ENCODE results near the gene ARMC12.
"Not testable (repeated sequence)": the region's sequence is repeated elsewhere in the genome, so short reads cannot be mapped to it uniquely, and the experiment has no call there.

The ARMC12 gene

DNA sequence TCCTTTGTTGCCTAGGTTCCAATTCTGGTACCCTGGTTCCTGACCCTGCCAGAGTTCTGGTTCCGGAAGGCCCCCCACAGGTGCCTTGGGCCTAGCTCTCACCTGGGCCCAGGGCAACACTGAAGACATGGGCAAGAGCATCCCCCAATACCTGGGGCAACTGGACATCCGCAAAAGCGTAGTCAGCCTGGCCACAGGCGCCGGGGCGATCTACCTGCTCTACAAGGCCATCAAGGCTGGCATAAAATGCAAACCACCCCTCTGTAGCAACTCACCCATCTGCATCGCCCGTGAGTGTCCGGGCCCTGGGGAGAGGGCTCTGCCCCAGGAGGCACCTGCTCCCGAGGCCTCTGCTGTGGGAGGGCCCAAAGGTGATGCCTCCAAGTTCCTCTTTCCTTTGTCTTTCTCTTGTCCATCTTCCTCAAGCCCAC lies at the start of gene ARMC12:
Gene ARMC12, plus strand, starts transcription at position 51 of the 431 bp plus-strand sequence. Its CDS starts 77 bp downstream, at position 128.
- DNase-seq (ENCODE audit: low read depth in 2 of 2) = no peak

- DNase-seq (ENCODE audit: low read depth in 2 of 2) = peak in 1 of 2 donors; percentile 33
Observed at GRCh38 chr6:35687658-35688604, 48.9 kb upstream of the ARMC12 start.

DNA sequence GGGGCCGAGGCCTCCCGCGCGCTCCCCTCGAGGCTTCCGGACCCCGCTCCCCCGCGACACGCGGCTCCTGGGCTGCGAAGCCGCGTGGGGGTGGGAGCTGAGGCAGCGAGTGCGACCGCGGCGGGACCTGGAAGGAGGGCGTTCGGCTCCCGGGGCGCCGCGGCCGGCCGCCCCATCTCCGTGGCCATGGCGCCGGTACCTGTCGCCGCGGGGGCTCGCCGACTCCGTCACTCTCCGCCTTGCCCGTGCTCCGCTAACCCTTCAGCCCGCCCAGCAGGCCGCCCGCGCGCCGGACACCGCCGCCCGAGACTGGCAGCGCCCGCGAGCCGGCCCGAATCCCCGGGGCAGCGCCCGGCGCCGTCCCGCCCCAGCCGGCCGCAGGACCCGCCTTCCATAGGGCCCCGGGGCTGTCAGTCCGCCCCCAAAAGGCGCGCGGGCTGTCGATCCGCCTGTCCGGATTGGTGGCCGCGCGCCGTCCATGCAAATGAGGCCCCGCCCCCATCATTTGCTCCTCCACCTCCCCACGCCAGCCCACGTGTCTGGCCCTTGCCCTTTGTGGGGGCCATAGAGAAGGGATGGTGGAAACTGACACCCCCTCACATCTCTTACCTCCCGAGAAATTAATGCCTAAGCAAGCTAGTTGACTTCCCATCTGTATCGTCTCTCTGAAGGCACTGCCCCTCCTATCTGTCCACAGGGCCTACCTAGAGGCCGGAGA lies 48.1 kb upstream of the ARMC12 start, which contains the start of gene FKBP5:
Gene FKBP5, minus strand, starts transcription at position 311 of the 718 bp plus-strand sequence. CDS start 46,091 bp downstream, outside the sequence.
- peak; percentile 79 to 90 for DNase-seq (ENCODE audit: low read depth in 2 of 2)

- DNase-seq (ENCODE audit: low read depth in 2 of 2) = not testable (repeated sequence)
Observed at GRCh38 chr6:35690006-35690405, 46.8 kb upstream of the ARMC12 start.

DNA sequence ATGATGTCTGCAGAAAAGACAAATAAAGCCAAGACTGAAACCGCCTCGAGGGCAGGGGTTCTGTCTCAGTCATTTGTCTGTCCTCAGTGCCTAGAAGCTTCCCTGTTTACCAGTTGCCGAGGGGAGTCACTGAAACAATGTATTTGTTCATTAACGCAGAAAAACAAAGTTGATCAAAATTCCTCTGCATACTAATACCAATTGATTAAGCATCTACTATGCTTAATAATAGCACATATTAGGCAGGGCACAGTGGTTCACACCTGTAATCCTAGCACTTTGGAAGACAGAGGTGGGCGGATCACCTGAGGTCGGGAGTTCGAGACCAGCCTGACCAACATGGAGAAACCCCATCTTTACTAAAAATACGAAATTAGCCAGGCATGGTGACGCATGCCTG lies 46.3 kb upstream of the ARMC12 start:
- DNase-seq (ENCODE audit: low read depth in 2 of 2) = no peak

DNA sequence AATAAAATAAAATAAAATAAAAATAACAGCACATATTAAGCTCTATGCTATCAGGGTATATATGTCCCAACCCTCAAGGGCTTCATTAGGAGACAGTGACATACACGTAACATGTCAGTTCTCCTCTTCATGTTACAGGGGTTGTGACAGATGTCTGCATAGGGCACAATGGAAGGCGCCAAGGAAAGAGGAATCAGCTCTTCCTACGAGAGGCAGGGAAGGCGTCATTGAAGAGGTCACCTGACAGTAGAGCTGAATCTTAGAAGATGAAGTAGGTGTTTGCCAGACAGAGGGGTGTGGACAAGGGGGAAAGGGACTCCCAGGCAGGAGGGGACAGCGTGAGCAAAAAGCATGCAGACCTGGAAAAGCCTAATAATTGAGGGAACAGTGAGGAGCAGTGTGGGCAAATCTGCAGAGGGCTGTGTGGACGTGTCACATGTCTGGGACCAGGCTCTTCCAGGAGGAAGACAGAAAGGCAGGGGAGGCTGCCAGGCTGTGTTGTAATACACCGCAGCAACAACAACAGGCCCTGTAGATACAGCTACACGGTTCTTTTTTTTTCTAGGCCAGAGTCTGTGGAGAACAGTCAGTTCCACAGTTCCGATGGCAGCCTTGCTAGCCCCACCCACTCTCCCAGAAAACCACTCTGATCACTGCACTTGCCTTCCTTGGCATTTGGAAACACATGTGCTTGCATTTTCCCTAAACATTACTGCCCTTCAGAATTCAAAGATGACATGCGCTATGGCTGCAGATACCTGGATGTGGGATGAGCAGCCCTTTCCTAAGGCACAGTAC lies 45.6 kb upstream of the ARMC12 start:
- DNase-seq (ENCODE audit: low read depth in 2 of 2) = no peak

- no peak for DNase-seq (ENCODE audit: low read depth in 2 of 2)
Observed at GRCh38 chr6:35694462-35694861, 42.4 kb upstream of the ARMC12 start.

- DNase-seq (ENCODE audit: low read depth in 2 of 2) = not testable (repeated sequence)
Observed at GRCh38 chr6:35698430-35698829, 38.4 kb upstream of the ARMC12 start.

DNA sequence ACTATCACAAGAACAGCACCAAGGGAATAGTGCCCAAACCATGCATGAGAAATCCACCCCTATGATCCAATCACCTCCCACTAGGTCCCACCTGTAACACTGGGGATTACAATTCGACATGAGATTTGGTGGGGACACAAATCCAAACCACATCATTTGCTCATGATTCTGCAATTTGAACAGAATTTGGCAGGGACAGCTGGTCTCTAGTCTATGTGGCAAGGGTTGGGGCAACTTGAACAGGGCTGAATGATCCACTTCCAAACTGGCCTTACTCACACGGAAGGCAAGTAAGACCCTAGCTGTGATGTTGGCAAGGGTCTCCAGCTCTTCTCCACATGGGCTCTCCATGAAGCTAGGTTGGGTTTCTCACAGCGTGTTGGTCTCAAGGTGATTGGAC lies 38.0 kb upstream of the ARMC12 start:
- DNase-seq (ENCODE audit: low read depth in 2 of 2) = no peak

- no peak for DNase-seq (ENCODE audit: low read depth in 2 of 2)
Observed at GRCh38 chr6:35703554-35703953, 33.3 kb upstream of the ARMC12 start.

- DNase-seq (ENCODE audit: low read depth in 2 of 2) = no peak
Observed at GRCh38 chr6:35706468-35706867, 30.4 kb upstream of the ARMC12 start.

DNA sequence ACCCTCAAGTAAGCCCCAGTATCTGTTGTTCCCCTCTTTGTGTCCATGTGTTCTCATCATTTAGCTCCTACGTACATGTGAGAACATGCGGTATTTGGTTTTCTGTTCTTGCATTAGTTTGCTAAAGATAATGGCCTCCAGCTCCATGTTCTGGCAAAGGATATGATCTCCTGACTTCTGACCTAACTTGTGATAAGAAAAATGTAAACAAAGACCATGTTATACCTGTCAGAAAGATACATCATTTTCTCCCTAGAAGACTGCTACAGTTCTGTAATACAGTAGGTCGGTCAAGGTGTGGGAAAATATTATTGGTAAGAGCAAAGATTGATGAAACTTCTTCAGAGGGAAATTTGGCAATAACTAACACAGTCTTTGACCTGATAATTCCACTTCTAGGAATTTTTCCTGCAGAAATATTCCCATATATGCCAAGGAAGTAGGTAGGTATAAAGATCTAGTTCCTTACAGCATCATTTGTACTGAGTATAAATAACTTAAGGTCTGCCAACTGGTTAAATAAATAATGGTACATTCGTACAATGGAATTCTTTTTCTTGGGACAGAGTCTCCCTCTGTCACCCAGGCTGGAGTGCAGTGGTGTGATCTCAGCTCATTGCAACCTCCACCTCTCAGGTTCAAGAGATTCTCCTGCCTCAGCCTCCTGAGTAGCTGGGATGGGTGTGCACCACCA lies 29.0 kb upstream of the ARMC12 start:
- DNase-seq (ENCODE audit: low read depth in 2 of 2) = no peak

GRCh38 chr6:35708585-35708984 lies 28.2 kb upstream of the ARMC12 start:
- DNase-seq (ENCODE audit: low read depth in 2 of 2) = no peak

DNA sequence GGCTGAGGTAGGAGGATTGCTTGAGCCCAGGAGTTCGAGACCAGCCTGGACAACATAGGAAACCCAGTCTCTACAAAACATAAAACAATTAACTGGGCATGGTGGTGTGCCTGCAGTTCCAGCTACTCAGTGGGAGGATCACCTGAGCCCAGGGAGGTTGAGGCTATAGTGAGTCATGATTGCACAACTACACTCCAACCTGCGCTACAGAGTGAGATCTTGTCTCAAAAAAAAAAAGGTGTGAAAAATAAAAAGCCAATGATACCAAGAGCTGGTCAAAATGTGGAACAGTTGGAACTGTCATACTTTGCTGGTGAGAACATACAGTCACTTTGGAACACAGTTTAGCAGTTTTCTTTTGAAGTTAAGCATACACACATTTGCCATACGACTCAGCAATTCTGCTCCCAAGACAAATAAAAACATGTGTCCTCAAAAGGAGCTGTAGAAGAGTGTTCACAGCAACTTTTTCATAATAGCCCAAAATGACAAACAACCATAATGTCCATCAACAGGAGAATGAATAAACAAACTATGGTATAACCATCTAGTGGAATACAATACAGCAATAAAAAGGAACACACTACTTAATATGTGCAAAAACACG lies 26.5 kb upstream of the ARMC12 start:
- DNase-seq (ENCODE audit: low read depth in 2 of 2) = no peak

- no peak for DNase-seq (ENCODE audit: low read depth in 2 of 2)
Observed at GRCh38 chr6:35711731-35712130, 25.1 kb upstream of the ARMC12 start.

- DNase-seq (ENCODE audit: low read depth in 2 of 2) = no peak
Observed at GRCh38 chr6:35713006-35713767, 23.6 kb upstream of the ARMC12 start.

GRCh38 chr6:35716798-35717197 lies 20.0 kb upstream of the ARMC12 start:
- DNase-seq (ENCODE audit: low read depth in 2 of 2) = no peak

GRCh38 chr6:35717449-35718374 lies 19.1 kb upstream of the ARMC12 start:
- no peak for DNase-seq (ENCODE audit: low read depth in 2 of 2)

GRCh38 chr6:35718375-35718736 lies 18.5 kb upstream of the ARMC12 start:
- DNase-seq (ENCODE audit: low read depth in 2 of 2) = no peak
